BJ (cell line): ENCODE results near the gene SOCS7. TPM values are rescaled to one million over a fixed set of nuclear protein-coding genes. Genes with fewer than 3 reads are reported as not detected.
A peak's percentile ranks its signal among the peaks of the same experiment; 100 is the strongest.

ENCODE experiments used
- CTCF ChIA-PET: fragments of 350-600 bp; formaldehyde crosslinking; extraction: SDS; loops from one replicate; lab custom pipeline; 2021; ENCODE audit warnings: antibody characterized with exemption, inconsistent platforms; lab: Yijun Ruan, JAX
- POLR2A ChIA-PET: fragments of 300-600 bp; sonication (Branson Sonifier 250); formaldehyde crosslinking; extraction: SDS; loops from one replicate; lab custom pipeline; 2021; ENCODE audit warnings: antibody characterized with exemption; lab: Charles Lee
- DNase-seq: peaks from one replicate; pipeline ENCODE4 v3.0.0-alpha.2; 2011; ENCODE audit warnings: low read depth
- H3K27me3 ChIP-seq: 2 replicates; pipeline ENCODE4 v1.6.0; 2011; ENCODE audit warnings: low read length; ENCODE audit not compliant: control insufficient read depth, insufficient read depth
- H3K36me3 ChIP-seq: 2 replicates; pipeline ENCODE4 v1.5.1; 2011; ENCODE audit warnings: low read length; ENCODE audit not compliant: control insufficient read depth, insufficient read depth
- H3K4me3 ChIP-seq: 2 replicates; pipeline ENCODE4 v1.5.1; 2011; ENCODE audit warnings: low read depth, mild to moderate bottlenecking, control low read depth, low read length
- CTCF ChIP-seq: IDR thresholded peaks from 2 replicates; pipeline ENCODE4 v1.5.1; 2011; ENCODE audit warnings: low read depth, mild to moderate bottlenecking, control low read depth, inconsistent platforms, low read length, moderate library complexity; ENCODE audit not compliant: insufficient read depth
- polyA plus RNA-seq: library from polyadenylated mRNA; depleted of rRNA; stranded (reverse); fragments of >200 nt; gene quantifications from 2 replicates; pipeline ENCODE4 v1.2.3, GENCODE V29; 2011; rRNA removed

The SOCS7 gene
- polyA plus RNA-seq, 1 experiment = 9.2 TPM

- H3K27me3 ChIP-seq = no peaks in the 10 kb centered on the region
- CTCF ChIA-PET = interaction anchor here (1.0 to 3.3 kb wide), 4 partner anchors 12 to 105 kb away, joined by 3 to 17 read pairs (median 4); no protein-coding TSS in a partner anchor
- H3K36me3 ChIP-seq = peaks cover 14% of the 10 kb centered on the region
- no peak for DNase-seq
- POLR2A ChIA-PET = interaction anchor here (0.6 kb wide), 1 partner anchor 13 kb away, joined by 5 read pairs; no protein-coding TSS in a partner anchor
- TF ChIP-seq CTCF = no peak
- peak overlapping the region; percentile 78 for H3K4me3 ChIP-seq
Observed at GRCh38 chr17:38453951-38454421, 102.3 kb downstream of the SOCS7 start.

- ChIA-PET POLR2A (no interaction called here), CTCF (interaction anchor here (1.0 to 3.3 kb wide), 6 partner anchors 11 to 105 kb away, joined by 3 to 17 read pairs (median 4); no protein-coding TSS in a partner anchor)
- peaks cover 19% of the 10 kb centered on the region for H3K36me3 ChIP-seq
- H3K27me3 ChIP-seq = no peaks in the 10 kb centered on the region
- peak overlapping the region; percentile 78 for H3K4me3 ChIP-seq
- no peak for TF ChIP-seq CTCF
- no peak for DNase-seq
Observed at GRCh38 chr17:38454532-38454931, 102.9 kb downstream of the SOCS7 start.

Other genes starting within 250 kb of the SOCS7 start
- not detected in 2 replicates for gene TBC1D3E, start 223.9 kb upstream of the SOCS7 start, polyA plus RNA-seq
- not detected in 2 replicates for gene TBC1D3, start 159.3 kb upstream of the SOCS7 start, polyA plus RNA-seq
- 58.9 and 76.4 TPM in 2 replicates for gene MRPL45, start 54.7 kb upstream of the SOCS7 start, polyA plus RNA-seq
- gene GPR179, start 7.9 kb upstream of the SOCS7 start, polyA plus RNA-seq = 0.01 TPM in 1 of 2 replicates, not detected in the other
- 15.7 and 17.2 TPM in 2 replicates for gene ARHGAP23, start 76.6 kb downstream of the SOCS7 start, polyA plus RNA-seq